WTC11 (cell line): ENCODE results near the gene ITGA6. TPM values are rescaled to one million over a fixed set of nuclear protein-coding genes. Genes with fewer than 3 reads are reported as not detected.

Source experiments
- ATAC-seq: fragments of 200-7000 bp; cut with Tn5 transposase; 2 replicates; pipeline ENCODE4 v1.10.0; 2021; ENCODE audit warnings: mild to moderate bottlenecking, moderate library complexity
- CTCF ChIA-PET: fragments of 300-600 bp; sonication (Branson Sonifier 250); formaldehyde crosslinking; loops from one replicate; lab custom pipeline; 2021; ENCODE audit warnings: antibody characterized with exemption; lab: Charles Lee
- POLR2A ChIA-PET: fragments of 350-600 bp; sonication (Branson Sonifier 250); formaldehyde crosslinking; loops from one replicate; lab custom pipeline; 2021; ENCODE audit warnings: antibody characterized with exemption; lab: Charles Lee
- DNase-seq: peaks from one replicate; pipeline ENCODE4 v3.0.0; 2021; ENCODE audit warnings: low spot score
- H3K27ac Mint-ChIP-seq: 2 replicates; pipeline ENCODE4 v1.8.0; 2021; ENCODE audit warnings: mixed read lengths
- H3K27me3 Mint-ChIP-seq: 2 replicates; pipeline ENCODE4 v1.8.0; 2021; ENCODE audit warnings: low read depth, mild to moderate bottlenecking, moderate library complexity, mixed read lengths
- H3K36me3 Mint-ChIP-seq: 2 replicates; pipeline ENCODE4 v1.8.0; 2021; ENCODE audit warnings: mixed read lengths
- H3K4me1 Mint-ChIP-seq: 2 replicates; pipeline ENCODE4 v1.8.0; 2022; ENCODE audit warnings: mixed read lengths
- H3K4me3 Mint-ChIP-seq: 2 replicates; pipeline ENCODE4 v1.8.0; 2021; ENCODE audit warnings: mild to moderate bottlenecking, moderate library complexity, mixed read lengths
- H3K9me3 Mint-ChIP-seq: 2 replicates; pipeline ENCODE4 v1.8.0; 2021; ENCODE audit warnings: mixed read lengths
- ARID4B ChIP-seq: sonication (generic); formaldehyde crosslinking; IDR thresholded peaks from 2 replicates; pipeline ENCODE4 v1.8.0; 2023; ENCODE audit warnings: missing genetic modification reagents, mild to moderate bottlenecking, borderline replicate concordance
- ATF2 ChIP-seq: sonication (generic); formaldehyde crosslinking; IDR thresholded peaks from 2 replicates; pipeline ENCODE4 v1.8.1; 2022; ENCODE audit warnings: low read depth, missing genetic modification reagents, borderline replicate concordance
- CBFB ChIP-seq: sonication (generic); formaldehyde crosslinking; IDR thresholded peaks from 2 replicates; pipeline ENCODE4 v1.8.1; 2022; ENCODE audit warnings: mild to moderate bottlenecking, low read depth, missing genetic modification reagents
- CREB1 ChIP-seq: sonication (generic); formaldehyde crosslinking; IDR thresholded peaks from 2 replicates; pipeline ENCODE4 v1.8.0; 2023; ENCODE audit warnings: mild to moderate bottlenecking, missing genetic modification reagents
- CREM ChIP-seq: sonication (generic); formaldehyde crosslinking; IDR thresholded peaks from 2 replicates; pipeline ENCODE4 v1.8.1; 2022; ENCODE audit warnings: mild to moderate bottlenecking, missing genetic modification reagents, moderate library complexity
- E2F1 ChIP-seq: sonication (generic); formaldehyde crosslinking; IDR thresholded peaks from 2 replicates; pipeline ENCODE4 v1.8.0; 2022; ENCODE audit warnings: mild to moderate bottlenecking, missing genetic modification reagents
- E2F4 ChIP-seq: sonication (generic); formaldehyde crosslinking; IDR thresholded peaks from 2 replicates; pipeline ENCODE4 v1.8.1; 2022; ENCODE audit warnings: low read depth, mild to moderate bottlenecking, moderate library complexity, missing genetic modification reagents, borderline replicate concordance
- ERG ChIP-seq: fragments of 250-450 bp; sonication (Bioruptor Pico); IDR thresholded peaks from 2 replicates; pipeline ENCODE4 v1.8.0; 2021; ENCODE audit warnings: mild to moderate bottlenecking
- ESRRA ChIP-seq: sonication (generic); formaldehyde crosslinking; IDR thresholded peaks from 2 replicates; pipeline ENCODE4 v1.8.1; 2022; ENCODE audit warnings: mild to moderate bottlenecking, missing genetic modification reagents, borderline replicate concordance
- FOXJ3 ChIP-seq: sonication (generic); formaldehyde crosslinking; IDR thresholded peaks from 2 replicates; pipeline ENCODE4 v1.9.0; 2021; ENCODE audit warnings: missing genetic modification reagents, mild to moderate bottlenecking, borderline replicate concordance
- GABPB1 ChIP-seq: sonication (generic); formaldehyde crosslinking; IDR thresholded peaks from 2 replicates; pipeline ENCODE4 v1.8.1; 2023; ENCODE audit warnings: mild to moderate bottlenecking, missing genetic modification reagents
- GTF2I ChIP-seq: fragments of 250-450 bp; sonication (Bioruptor Pico); conservative IDR thresholded peaks from 2 replicates; pipeline ENCODE4 v1.4.0; 2021; ENCODE audit warnings: mild to moderate bottlenecking
- NFE2L1 ChIP-seq: sonication (generic); formaldehyde crosslinking; IDR thresholded peaks from 2 replicates; pipeline ENCODE4 v1.8.1; 2023; ENCODE audit warnings: missing genetic modification reagents
- PRRX2 ChIP-seq: fragments of 250-450 bp; sonication (Bioruptor Pico); IDR thresholded peaks from 2 replicates; pipeline ENCODE4 v1.8.0; 2021; ENCODE audit warnings: mild to moderate bottlenecking
- SMAD4 ChIP-seq: sonication (generic); formaldehyde crosslinking; IDR thresholded peaks from 2 replicates; pipeline ENCODE4 v1.8.0; 2022; ENCODE audit warnings: mild to moderate bottlenecking, missing genetic modification reagents
- ZBTB43 ChIP-seq: sonication (generic); formaldehyde crosslinking; IDR thresholded peaks from 2 replicates; pipeline ENCODE4 v1.8.1; 2023; ENCODE audit warnings: mild to moderate bottlenecking, missing genetic modification reagents
- ZNF138 ChIP-seq: sonication (generic); formaldehyde crosslinking; conservative IDR thresholded peaks from 2 replicates; pipeline ENCODE4 v1.8.1; 2022; ENCODE audit warnings: mild to moderate bottlenecking, moderate library complexity, missing genetic modification reagents
- ZNF317 ChIP-seq: sonication (generic); formaldehyde crosslinking; IDR thresholded peaks from 2 replicates; pipeline ENCODE4 v1.8.1; 2023; ENCODE audit warnings: low read depth, mild to moderate bottlenecking, moderate library complexity, missing genetic modification reagents, borderline replicate concordance
- total RNA-seq: library from RNA; stranded (reverse); gene quantifications from 3 replicates; pipeline ENCODE4 v1.2.3, GENCODE V29; 2021

ITGA6 gene
- total RNA-seq, 1 experiment from 2014 or later = 83.6 TPM

- no peaks in the 10 kb centered on the region for H3K27me3 Mint-ChIP-seq
- DNase-seq = no peak
- no peak overlapping the region for H3K27ac Mint-ChIP-seq
- H3K4me1 Mint-ChIP-seq = peaks cover 14% of the 10 kb centered on the region
- TF ChIP-seq GABPB1 (CRISPR knock-in tag) (no peak), ZBTB43 (no peak), GTF2I (CRISPR knock-in tag) (no peak), ZNF317 (CRISPR knock-in tag) (no peak), CREB1 (no peak), PRRX2 (CRISPR knock-in tag) (no peak), FOXJ3 (CRISPR knock-in tag) (no peak)
- H3K4me3 Mint-ChIP-seq = no peak overlapping the region
- H3K9me3 Mint-ChIP-seq = peaks cover 6% of the 10 kb centered on the region
- no peak for ATAC-seq
- CTCF ChIA-PET = interaction anchor here (1.5 kb wide), 1 partner anchor 60 kb away, joined by 7 read pairs; no protein-coding TSS in a partner anchor
- POLR2A ChIA-PET = no interaction called here
- H3K36me3 Mint-ChIP-seq = no peaks in the 10 kb centered on the region
Measured at GRCh38 chr2:172402198-172402597, 25.2 kb upstream of the ITGA6 start.

- H3K9me3 Mint-ChIP-seq = peaks cover 6% of the 10 kb centered on the region
- CTCF ChIA-PET = interaction anchor here (1.0 kb wide), 1 partner anchor 59 kb away, joined by 3 read pairs; no protein-coding TSS in a partner anchor
Measured at GRCh38 chr2:172403402-172403801, 24.0 kb upstream of the ITGA6 start.

GRCh38 chr2:172403881-172404468 is 23.4 kb upstream of the ITGA6 start:
- CTCF ChIA-PET = interaction anchor here (1.0 kb wide), 1 partner anchor 58 kb away, joined by 3 read pairs; no protein-coding TSS in a partner anchor
- peaks cover 6% of the 10 kb centered on the region for H3K9me3 Mint-ChIP-seq
- ATAC-seq = no peak
- no peaks in the 10 kb centered on the region for H3K27me3 Mint-ChIP-seq
- H3K27ac Mint-ChIP-seq = no peak overlapping the region
- POLR2A ChIA-PET = no interaction called here
- no peak overlapping the region for H3K4me3 Mint-ChIP-seq
- no peaks in the 10 kb centered on the region for H3K36me3 Mint-ChIP-seq
- no peak for DNase-seq
- H3K4me1 Mint-ChIP-seq = peaks cover 17% of the 10 kb centered on the region
- TF ChIP-seq ATF2 (CRISPR knock-in tag) (no peak), CREM (CRISPR knock-in tag) (no peak), CBFB (CRISPR knock-in tag) (no peak), ERG (CRISPR knock-in tag) (no peak), E2F1 (CRISPR knock-in tag) (no peak), ZNF138 (no peak), ESRRA (CRISPR knock-in tag) (no peak), NFE2L1 (CRISPR knock-in tag) (no peak), ZBTB43 (no peak), ARID4B (CRISPR knock-in tag) (no peak), SMAD4 (CRISPR knock-in tag) (no peak)

More at GRCh38 chr2:172403402-172403801, 24.0 kb upstream of the ITGA6 start:
- no peak for DNase-seq
- no peaks in the 10 kb centered on the region for H3K36me3 Mint-ChIP-seq
- no peak overlapping the region for H3K27ac Mint-ChIP-seq
- POLR2A ChIA-PET = no interaction called here
- peaks cover 16% of the 10 kb centered on the region for H3K4me1 Mint-ChIP-seq
- TF ChIP-seq E2F4 = no peak
- no peaks in the 10 kb centered on the region for H3K27me3 Mint-ChIP-seq
- H3K4me3 Mint-ChIP-seq = no peak overlapping the region
- no peak for ATAC-seq
